Astrocyte (in vitro differentiated cells and primary cell): ENCODE results near the gene ENAM.

Experiments
- EZH2 ChIP-seq: IDR thresholded peaks from 2 replicates; pipeline ENCODE4 v1.6.1; 2012; ENCODE audit warnings: mild to moderate bottlenecking, low read length, inconsistent platforms; ENCODE audit not compliant: insufficient read depth
- TF ChIP-seq, protein P1 (sequence below): IDR thresholded peaks from 2 replicates; pipeline ENCODE4 v1.5.1; 2011; ENCODE audit warnings: low read depth, mild to moderate bottlenecking, inconsistent platforms, low read length, moderate library complexity; ENCODE audit not compliant: insufficient read depth

DNA sequence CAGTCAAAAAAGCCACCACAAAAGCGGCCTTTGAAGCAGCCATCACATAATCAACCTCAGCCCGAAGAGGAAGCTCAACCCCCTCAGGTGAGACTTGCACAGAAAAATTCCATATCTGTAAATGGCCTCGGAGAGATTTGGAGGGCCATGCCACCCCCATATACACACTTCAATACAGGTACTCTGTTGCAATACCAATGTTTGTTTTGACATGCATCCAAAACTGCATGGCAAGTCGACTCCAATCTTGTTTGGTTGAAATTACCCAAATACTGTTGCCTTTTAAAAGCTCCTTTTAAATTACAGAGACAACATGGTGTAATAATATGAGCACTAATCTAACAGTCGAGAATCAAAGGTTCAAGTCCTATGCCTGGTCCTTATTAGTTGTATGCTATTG is 5.9 kb downstream of the ENAM start:
- TF ChIP-seq, protein P1, sequence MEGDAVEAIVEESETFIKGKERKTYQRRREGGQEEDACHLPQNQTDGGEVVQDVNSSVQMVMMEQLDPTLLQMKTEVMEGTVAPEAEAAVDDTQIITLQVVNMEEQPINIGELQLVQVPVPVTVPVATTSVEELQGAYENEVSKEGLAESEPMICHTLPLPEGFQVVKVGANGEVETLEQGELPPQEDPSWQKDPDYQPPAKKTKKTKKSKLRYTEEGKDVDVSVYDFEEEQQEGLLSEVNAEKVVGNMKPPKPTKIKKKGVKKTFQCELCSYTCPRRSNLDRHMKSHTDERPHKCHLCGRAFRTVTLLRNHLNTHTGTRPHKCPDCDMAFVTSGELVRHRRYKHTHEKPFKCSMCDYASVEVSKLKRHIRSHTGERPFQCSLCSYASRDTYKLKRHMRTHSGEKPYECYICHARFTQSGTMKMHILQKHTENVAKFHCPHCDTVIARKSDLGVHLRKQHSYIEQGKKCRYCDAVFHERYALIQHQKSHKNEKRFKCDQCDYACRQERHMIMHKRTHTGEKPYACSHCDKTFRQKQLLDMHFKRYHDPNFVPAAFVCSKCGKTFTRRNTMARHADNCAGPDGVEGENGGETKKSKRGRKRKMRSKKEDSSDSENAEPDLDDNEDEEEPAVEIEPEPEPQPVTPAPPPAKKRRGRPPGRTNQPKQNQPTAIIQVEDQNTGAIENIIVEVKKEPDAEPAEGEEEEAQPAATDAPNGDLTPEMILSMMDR: no peak
- TF ChIP-seq EZH2: no peak
